GM12878 (cell line): ENCODE results near the gene TCF7. TPM values are rescaled to one million over a fixed set of nuclear protein-coding genes. Genes with fewer than 3 reads are reported as not detected.

Experiments used
- ASH2L ChIP-seq: fragments of 300-600, 200-600 bp; sonication (generic); IDR thresholded peaks from 2 replicates; pipeline ENCODE4 v1.6.1; 2017; ENCODE audit warnings: low read depth, mild to moderate bottlenecking, borderline replicate concordance
- ATF7 ChIP-seq: fragments of 450-650 bp; IDR thresholded peaks from 2 replicates; pipeline ENCODE4 v1.6.1; 2016; ENCODE audit warnings: low read depth, mild to moderate bottlenecking
- BHLHE40 ChIP-seq, 2 experiments: fragments of 450-650 bp in 1 of 2; IDR thresholded peaks; 2 replicates each; pipeline ENCODE4 v1.6.1; 2011 to 2017; ENCODE audit warnings: low read depth in 2 of 2, borderline replicate concordance in 1 of 2, improper control_type of control experiment in 1 of 2, low read length in 1 of 2, mild to moderate bottlenecking in 1 of 2
- CBX5 ChIP-seq: sonication (generic); IDR thresholded peaks from 2 replicates; pipeline ENCODE4 v1.6.1; 2016; ENCODE audit warnings: low read depth, moderate library complexity, mild to moderate bottlenecking, inconsistent platforms
- CHD2 ChIP-seq: IDR thresholded peaks from 2 replicates; pipeline ENCODE4 v1.6.1; 2011; ENCODE audit warnings: low read depth, low read length, improper control_type of control experiment, borderline replicate concordance
- CREM ChIP-seq: IDR thresholded peaks from 2 replicates; pipeline ENCODE4 v1.6.1; 2014; ENCODE audit warnings: antibody characterized with exemption, low read depth
- EED ChIP-seq: sonication (generic); IDR thresholded peaks from 2 replicates; pipeline ENCODE4 v1.6.1; 2016; ENCODE audit warnings: antibody characterized with exemption, low read depth
- EP300 ChIP-seq, 2 experiments: fragments of 150-350 bp in 1 of 2; IDR thresholded peaks; 2 replicates each; pipeline ENCODE4 v1.6.1; 2011 to 2012; ENCODE audit warnings: low read depth in 2 of 2, low read length in 2 of 2, borderline replicate concordance in 1 of 2, improper control_type of control experiment in 1 of 2, inconsistent platforms in 1 of 2; ENCODE audit not compliant: control insufficient read depth in 1 of 2
- HDAC2 ChIP-seq: fragments of 200-600 bp; sonication (generic); IDR thresholded peaks from 2 replicates; pipeline ENCODE4 v1.6.1; 2017
- HDGF ChIP-seq: fragments of 450-650 bp; IDR thresholded peaks from 2 replicates; pipeline ENCODE4 v1.6.1; 2016; ENCODE audit warnings: antibody characterized with exemption
- JUND ChIP-seq: IDR thresholded peaks from 2 replicates; pipeline ENCODE4 v1.6.1; 2012; ENCODE audit warnings: low read depth, mild to moderate bottlenecking, low read length, improper control_type of control experiment, moderate library complexity
- MYC ChIP-seq: IDR thresholded peaks from 2 replicates; pipeline ENCODE4 v1.6.1; 2011; ENCODE audit warnings: mild to moderate bottlenecking, low read length, moderate library complexity, inconsistent platforms; ENCODE audit not compliant: insufficient read depth, insufficient replicate concordance, insufficient read length, severe bottlenecking
- NBN ChIP-seq: fragments of 450-650 bp; IDR thresholded peaks from 2 replicates; pipeline ENCODE4 v1.6.1; 2016
- NR2C2 ChIP-seq: IDR thresholded peaks from 2 replicates; pipeline ENCODE4 v1.6.1; 2011; ENCODE audit warnings: borderline replicate concordance, low read depth; ENCODE audit not compliant: control insufficient read depth, insufficient read length
- NR2F1 ChIP-seq: fragments of 450-650 bp; conservative IDR thresholded peaks from 2 replicates; pipeline ENCODE4 v1.6.1; 2017; ENCODE audit warnings: mild to moderate bottlenecking
- PAX5 ChIP-seq: IDR thresholded peaks from 2 replicates; pipeline ENCODE4 v1.6.1; 2011; ENCODE audit warnings: low read depth, low read length, borderline replicate concordance
- POU2F2 ChIP-seq: IDR thresholded peaks from 3 replicates; pipeline ENCODE4 v1.6.1; 2011; ENCODE audit warnings: low read depth, mild to moderate bottlenecking, low read length, borderline replicate concordance
- RAD51 ChIP-seq: fragments of 450-650 bp; IDR thresholded peaks from 2 replicates; pipeline ENCODE4 v1.6.1; 2016; ENCODE audit warnings: moderate library complexity, mild to moderate bottlenecking, inconsistent platforms
- RELA ChIP-seq: fragments of 450-650 bp; IDR thresholded peaks from 2 replicates; pipeline ENCODE4 v1.8.0; 2014; ENCODE audit warnings: borderline replicate concordance; ENCODE audit not compliant: partially characterized antibody
- SIX5 ChIP-seq: IDR thresholded peaks from 2 replicates; pipeline ENCODE4 v1.6.1; 2011; ENCODE audit warnings: mild to moderate bottlenecking, low read depth, low read length, moderate library complexity; ENCODE audit not compliant: severe bottlenecking
- SMAD1 ChIP-seq: fragments of 450-650 bp; IDR thresholded peaks from 2 replicates; pipeline ENCODE4 v1.6.1; 2018; ENCODE audit warnings: mild to moderate bottlenecking, low read depth; ENCODE audit not compliant: partially characterized antibody
- SRF ChIP-seq, 2 experiments: IDR thresholded peaks; 2 replicates each; pipeline ENCODE4 v1.6.1; 2011; ENCODE audit warnings: low read depth in 2 of 2, low read length in 2 of 2, mild to moderate bottlenecking in 1 of 2, moderate library complexity in 1 of 2
- TAF1 ChIP-seq: IDR thresholded peaks from 2 replicates; pipeline ENCODE4 v1.6.1; 2011; ENCODE audit warnings: mild to moderate bottlenecking, low read depth, low read length, borderline replicate concordance
- YBX1 ChIP-seq: fragments of 450-650 bp; IDR thresholded peaks from 2 replicates; pipeline ENCODE4 v1.6.1; 2016; ENCODE audit warnings: antibody characterized with exemption
- YY1 ChIP-seq: IDR thresholded peaks from 2 replicates; pipeline ENCODE4 v1.6.1; 2011; ENCODE audit warnings: low read depth, mild to moderate bottlenecking, low read length
- ZNF24 ChIP-seq: fragments of 450-650 bp; IDR thresholded peaks from 2 replicates; pipeline ENCODE4 v1.6.1; 2017; ENCODE audit warnings: antibody characterized with exemption, mild to moderate bottlenecking
- ZZZ3 ChIP-seq: IDR thresholded peaks from 2 replicates; pipeline ENCODE4 v1.6.1; 2011; ENCODE audit warnings: low read depth; ENCODE audit not compliant: control insufficient read depth, insufficient read length
- polyA plus RNA-seq, 11 experiments: library from polyadenylated mRNA; depleted of rRNA in 4 of 11; unstranded in 6 of 11; stranded (reverse) in 5 of 11; fragments of >200 nt; fragmentation: Nextera tagmentation in 4 of 11; fragmentation: Illumina TruSeq in 1 of 11; extraction: Ambion mirVana in 4 of 11; extraction: Trizol in 1 of 11; gene quantifications; 1 replicate in 1 of 11; 2 replicates in 10 of 11; pipeline versions ENCODE4 v1.2.1 to v1.2.3, GENCODE V29; 2011 to 2016; ENCODE audit warnings: inconsistent platforms in 2 of 11, missing spikeins in 2 of 11, low read depth in 1 of 11
- total RNA-seq, 4 experiments: library from RNA; depleted of rRNA in 3 of 4; stranded (reverse); fragments of >200 nt in 3 of 4; fragmentation: Illumina TruSeq in 1 of 4; extraction: Trizol in 1 of 4; gene quantifications; 2 replicates each; pipeline versions ENCODE4 v1.2.1 to v1.2.3, GENCODE V29; 2013 to 2021
- TF ChIP-seq, protein P1 (sequence below): fragments of 450-650 bp; IDR thresholded peaks from 2 replicates; pipeline ENCODE4 v1.6.1; 2016; ENCODE audit warnings: mild to moderate bottlenecking
- TF ChIP-seq, protein P2 (sequence below): IDR thresholded peaks from 2 replicates; pipeline ENCODE4 v1.6.1; 2011; ENCODE audit warnings: mild to moderate bottlenecking, low read depth, low read length, moderate library complexity; ENCODE audit not compliant: insufficient replicate concordance

The TCF7 gene
- total and polyA plus RNA-seq, 10 of the 15 experiments (the other 5 are each of a cell fraction or from before 2014, with no cell fraction given) = 10.0 to 60.2 (median 23.6) TPM

DNA sequence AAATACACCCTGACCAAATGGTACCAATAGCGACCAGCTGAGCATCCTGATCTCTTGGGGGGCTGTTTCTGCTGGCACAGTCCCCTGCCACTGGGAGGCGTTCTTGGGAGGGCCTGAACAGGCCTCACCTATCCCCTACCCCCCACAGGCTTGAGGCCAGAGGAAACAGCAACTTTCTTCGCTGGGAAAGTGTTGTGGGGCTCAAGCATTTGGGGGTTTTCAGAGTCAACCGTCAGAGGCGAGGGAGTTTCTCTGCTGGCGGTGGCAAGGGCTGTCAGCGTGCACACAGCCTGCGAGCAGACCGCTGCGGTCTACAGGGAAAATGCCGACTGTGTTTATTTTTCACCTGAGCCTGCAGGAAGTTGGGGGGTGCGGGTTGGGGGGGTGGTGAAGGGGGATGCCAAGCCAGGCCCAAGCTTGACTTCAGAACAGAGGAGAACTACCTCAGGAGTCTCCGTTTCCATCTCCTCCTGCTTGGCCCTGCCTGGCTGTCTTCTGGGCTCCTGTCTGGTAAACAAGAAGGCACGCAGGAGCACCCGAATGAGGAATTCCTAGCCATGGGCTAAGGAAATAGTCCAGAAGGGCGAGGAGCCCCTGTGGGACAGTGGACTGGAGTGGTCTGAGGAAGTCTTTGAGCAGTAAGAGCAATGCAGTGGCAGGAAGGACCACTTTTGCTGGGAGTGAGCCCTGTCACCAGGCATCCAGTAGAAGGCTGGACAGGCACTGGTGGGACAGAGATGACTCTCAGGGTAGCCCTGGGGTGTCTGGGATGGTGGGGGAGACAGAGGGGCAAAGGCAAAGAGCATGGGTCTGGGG is 18.1 kb downstream of the TCF7 start (continued):
- TF ChIP-seq RELA = peak; percentile 97
- TF ChIP-seq NR2C2 = no peak
- peak; percentile 74 for TF ChIP-seq ATF7
- TF ChIP-seq PAX5 = peak; percentile 90
- TF ChIP-seq SIX5 = no peak
- TF ChIP-seq YBX1 = no peak
- TF ChIP-seq MYC = peak; percentile 56
- peak; percentile 73 for TF ChIP-seq NR2F1
- peak; percentile 41 for TF ChIP-seq SMAD1
- TF ChIP-seq CREM = peak; percentile 80; the same call in 1 of the 2 replicates
- peak; percentile 98 for TF ChIP-seq EED
- 0 out of 3 replicates have a peak, but pooled peaks have one; percentile 63 for TF ChIP-seq POU2F2
- TF ChIP-seq, protein P1, sequence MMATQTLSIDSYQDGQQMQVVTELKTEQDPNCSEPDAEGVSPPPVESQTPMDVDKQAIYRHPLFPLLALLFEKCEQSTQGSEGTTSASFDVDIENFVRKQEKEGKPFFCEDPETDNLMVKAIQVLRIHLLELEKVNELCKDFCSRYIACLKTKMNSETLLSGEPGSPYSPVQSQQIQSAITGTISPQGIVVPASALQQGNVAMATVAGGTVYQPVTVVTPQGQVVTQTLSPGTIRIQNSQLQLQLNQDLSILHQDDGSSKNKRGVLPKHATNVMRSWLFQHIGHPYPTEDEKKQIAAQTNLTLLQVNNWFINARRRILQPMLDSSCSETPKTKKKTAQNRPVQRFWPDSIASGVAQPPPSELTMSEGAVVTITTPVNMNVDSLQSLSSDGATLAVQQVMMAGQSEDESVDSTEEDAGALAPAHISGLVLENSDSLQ = peak; percentile 56; the same call in 1 of the 2 replicates
- peak; percentile 96 to 98 for TF ChIP-seq EP300 (IDR thresholded peaks at IDR 0.05; ENCODE audit: borderline replicate concordance in 1 of 2, control insufficient read depth in 1 of 2, low read depth in 2 of 2, low read length in 2 of 2)
- TF ChIP-seq, protein P2, sequence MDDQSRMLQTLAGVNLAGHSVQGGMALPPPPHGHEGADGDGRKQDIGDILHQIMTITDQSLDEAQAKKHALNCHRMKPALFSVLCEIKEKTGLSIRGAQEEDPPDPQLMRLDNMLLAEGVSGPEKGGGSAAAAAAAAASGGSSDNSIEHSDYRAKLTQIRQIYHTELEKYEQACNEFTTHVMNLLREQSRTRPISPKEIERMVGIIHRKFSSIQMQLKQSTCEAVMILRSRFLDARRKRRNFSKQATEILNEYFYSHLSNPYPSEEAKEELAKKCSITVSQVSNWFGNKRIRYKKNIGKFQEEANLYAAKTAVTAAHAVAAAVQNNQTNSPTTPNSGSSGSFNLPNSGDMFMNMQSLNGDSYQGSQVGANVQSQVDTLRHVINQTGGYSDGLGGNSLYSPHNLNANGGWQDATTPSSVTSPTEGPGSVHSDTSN = no peak
- peak; percentile 94 for TF ChIP-seq NBN
- TF ChIP-seq HDAC2 = no peak
- peak; percentile 63; the same call in 1 of the 2 replicates for TF ChIP-seq JUND
- no peak for TF ChIP-seq CBX5
- TF ChIP-seq RAD51 = no peak
- TF ChIP-seq HDGF = 0 out of 2 replicates have a peak, but pooled peaks have one; percentile 20
- TF ChIP-seq YY1 = peak; percentile 64; the same call in 1 of the 2 replicates
- TF ChIP-seq TAF1 = no peak
- TF ChIP-seq ASH2L = no peak
- TF ChIP-seq SRF (IDR thresholded peaks at IDR 0.05; ENCODE audit: low read depth in 2 of 2, low read length in 2 of 2) = no peak
- TF ChIP-seq BHLHE40 (IDR thresholded peaks at IDR 0.05; ENCODE audit: borderline replicate concordance in 1 of 2, low read depth in 2 of 2, low read length in 1 of 2) = peak; percentile 93 to 94
- no peak for TF ChIP-seq ZZZ3
- TF ChIP-seq CHD2 = peak; percentile 90
- TF ChIP-seq ZNF24 = 0 out of 2 replicates have a peak, but pooled peaks have one; percentile 17
